ENCODE results near the gene DAZAP2. TPM values are rescaled to one million over a fixed set of nuclear protein-coding genes. Genes with fewer than 3 reads are reported as not detected.

DAZAP2 gene
- total RNA-seq, 1 donor from 2014 or later: 209 TPM

GRCh38 chr12:51216642-51217041 is 22.0 kb upstream of the DAZAP2 start:
- ChIA-PET CTCF (interaction anchor here (1.2 to 1.7 kb wide), 2 partner anchors 10 to 27 kb away, joined by 3 read pairs; no protein-coding TSS in a partner anchor), POLR2A (interaction anchor here (0.6 to 5.1 kb wide), 14 partner anchors 23 to 792 kb away, joined by 3 to 198 read pairs (median 8); partner anchors contain the start of genes ATF1, BIN2, CSRNP2 and DAZAP2)
- ATAC-seq (ENCODE audit: low read depth) (no peak), DNase-seq (no peak)
- no peak for TF ChIP-seq CTCF (IDR thresholded peaks at IDR 0.05)
- Mint-ChIP-seq H3K4me3 (peak overlapping the region; percentile 74), H3K4me1 (peaks cover 17% of the 10 kb centered on the region), H3K27ac (peak overlapping the region; percentile 64), H3K36me3 (ENCODE audit: low read depth) (peaks cover 7% of the 10 kb centered on the region), H3K27me3 (no peaks in the 10 kb centered on the region), H3K9me3 (no peaks in the 10 kb centered on the region)
- intact Hi-C loops (cut with micrococcal nuclease): loop anchor here (1.0 to 5.0 kb wide), 2 partner anchors 54 to 189 kb away; partner anchors contain the start of genes SLC11A2 and SMAGP

GRCh38 chr12:51217133-51217967 is 21.3 kb upstream of the DAZAP2 start:
- CTCF ChIA-PET: interaction anchor here (0.6 to 1.7 kb wide), 10 partner anchors 9 to 315 kb away, joined by 3 to 8 read pairs (median 4); partner anchors contain the start of gene DAZAP2
- TF ChIP-seq CTCF (IDR thresholded peaks at IDR 0.05): no peak
- peaks cover 7% of the 10 kb centered on the region for H3K36me3 Mint-ChIP-seq (ENCODE audit: low read depth)
- DNase-seq (peak; percentile 61), ATAC-seq (ENCODE audit: low read depth) (peak; percentile 53)
- intact Hi-C loops (cut with micrococcal nuclease): loop anchor here (1.0 to 5.0 kb wide), 2 partner anchors 53 to 190 kb away; partner anchors contain the start of genes SLC11A2 and SMAGP
- H3K27me3 Mint-ChIP-seq: no peaks in the 10 kb centered on the region
- peak overlapping the region; percentile 64 for H3K27ac Mint-ChIP-seq
- no peaks in the 10 kb centered on the region for H3K9me3 Mint-ChIP-seq
- POLR2A ChIA-PET: interaction anchor here (0.6 to 5.1 kb wide), 41 partner anchors 10 to 1984 kb away, joined by 3 to 198 read pairs (median 5); partner anchors contain the start of genes ATF1, BIN2, CERS5 and CSRNP2
- H3K4me3 Mint-ChIP-seq: peak overlapping the region; percentile 91
- peaks cover 17% of the 10 kb centered on the region for H3K4me1 Mint-ChIP-seq

GRCh38 chr12:51217968-51218606 is 20.5 kb upstream of the DAZAP2 start, which contains the start of gene POU6F1:
Gene POU6F1 (minus strand): TSS chr12:51218062. CDS start chr12:51206836, 11,226 bp downstream.
- peak; percentile 79 for ATAC-seq (ENCODE audit: low read depth)
- ChIA-PET CTCF (interaction anchor here (0.6 to 1.7 kb wide), 11 partner anchors 9 to 314 kb away, joined by 3 to 8 read pairs (median 4); partner anchors contain the start of gene DAZAP2), POLR2A (interaction anchor here (0.5 to 5.1 kb wide), 40 partner anchors 9 to 1985 kb away, joined by 3 to 198 read pairs (median 5); partner anchors contain the start of genes ATF1, BIN2, CERS5 and CSRNP2)
- Mint-ChIP-seq H3K9me3 (no peaks in the 10 kb centered on the region), H3K27me3 (no peaks in the 10 kb centered on the region), H3K4me3 (peak within 1 kb of the TSS; percentile 91), H3K27ac (peak within 1 kb of the TSS; percentile 95), H3K36me3 (ENCODE audit: low read depth) (peaks cover 7% of the 10 kb centered on the region), H3K4me1 (peaks cover 17% of the 10 kb centered on the region)
- intact Hi-C loops (cut with micrococcal nuclease): loop anchor here (1.0 to 5.0 kb wide), 9 partner anchors 20 to 453 kb away; partner anchors contain the start of genes ATF1, CSRNP2, DAZAP2 and LETMD1
- TF ChIP-seq CTCF (IDR thresholded peaks at IDR 0.05): no peak
- peak; percentile 68 for DNase-seq

GRCh38 chr12:51218607-51219161 is 19.9 kb upstream of the DAZAP2 start:
- H3K27me3 Mint-ChIP-seq: no peaks in the 10 kb centered on the region
- ATAC-seq (ENCODE audit: low read depth) (no peak), DNase-seq (no peak)
- intact Hi-C loops (cut with micrococcal nuclease): loop anchor here (1.0 to 5.0 kb wide), 8 partner anchors 20 to 454 kb away; partner anchors contain the start of genes ATF1, CSRNP2, DAZAP2 and LETMD1
- peaks cover 7% of the 10 kb centered on the region for H3K36me3 Mint-ChIP-seq (ENCODE audit: low read depth)
- H3K4me1 Mint-ChIP-seq: peaks cover 17% of the 10 kb centered on the region
- H3K4me3 Mint-ChIP-seq: peak overlapping the region; percentile 91
- H3K9me3 Mint-ChIP-seq: no peaks in the 10 kb centered on the region
- no peak for TF ChIP-seq CTCF (IDR thresholded peaks at IDR 0.05)
- H3K27ac Mint-ChIP-seq: peak overlapping the region; percentile 95
- CTCF ChIA-PET: interaction anchor here (0.6 to 1.7 kb wide), 6 partner anchors 20 to 313 kb away, joined by 3 to 8 read pairs (median 6); partner anchors contain the start of gene DAZAP2
- POLR2A ChIA-PET: interaction anchor here (0.6 to 5.1 kb wide), 23 partner anchors 12 to 1814 kb away, joined by 3 to 198 read pairs (median 7); partner anchors contain the start of genes ATF1, BIN2, CSRNP2 and DAZAP2
